COLO829 (cell line): ENCODE results near the gene GLYATL3.
"Not testable (repeated sequence)": the region's sequence is repeated elsewhere in the genome, so short reads cannot be mapped to it uniquely, and the experiment has no call there.

Experiments
- DNase-seq: peaks from one replicate; pipeline ENCODE4 v3.0.0; 2012; ENCODE audit warnings: low spot score

The GLYATL3 gene

DNA sequence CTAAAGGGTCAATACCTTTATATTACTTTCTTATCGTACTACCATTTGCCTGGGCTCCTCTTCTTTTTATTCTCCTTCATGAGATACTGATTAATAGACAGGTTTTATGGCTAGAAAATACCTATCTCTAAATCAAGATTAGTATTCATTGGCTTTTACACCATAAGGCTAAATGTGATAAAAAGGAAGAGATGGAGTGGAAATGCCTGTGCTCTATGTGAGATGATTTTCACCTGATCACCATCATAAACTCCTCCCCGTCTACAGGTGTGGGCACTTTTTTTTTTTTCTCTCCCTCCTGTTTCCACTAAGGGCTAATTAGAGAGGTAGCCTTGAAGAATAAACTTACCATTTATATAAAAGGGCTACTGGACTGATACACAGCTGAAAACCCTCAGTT lies at the start of gene GLYATL3:
GLYATL3 (plus strand) TSS at position 301 of the 400 bp plus-strand sequence. CDS start 12,068 bp downstream, outside the sequence.
- DNase-seq: no peak

DNA sequence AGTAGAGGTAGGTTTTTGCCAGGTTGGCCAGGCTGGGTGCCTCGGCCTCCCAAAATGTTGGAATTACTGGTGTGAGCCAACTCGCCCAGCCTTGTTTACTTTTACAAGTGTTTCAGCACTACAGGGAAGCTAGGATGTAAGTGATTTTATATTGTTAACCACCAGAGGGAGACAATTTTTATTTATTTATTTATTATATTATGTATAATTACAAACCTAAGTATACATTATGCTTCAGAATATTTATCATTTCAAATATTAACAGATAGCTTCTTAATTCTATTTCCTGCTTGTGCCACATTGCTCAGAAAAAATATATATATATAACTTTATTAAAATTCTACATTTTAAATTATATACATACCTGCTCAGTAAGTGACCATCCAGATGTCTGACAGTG lies 46.5 kb upstream of the GLYATL3 start:
- peak; percentile 17 for DNase-seq

DNA sequence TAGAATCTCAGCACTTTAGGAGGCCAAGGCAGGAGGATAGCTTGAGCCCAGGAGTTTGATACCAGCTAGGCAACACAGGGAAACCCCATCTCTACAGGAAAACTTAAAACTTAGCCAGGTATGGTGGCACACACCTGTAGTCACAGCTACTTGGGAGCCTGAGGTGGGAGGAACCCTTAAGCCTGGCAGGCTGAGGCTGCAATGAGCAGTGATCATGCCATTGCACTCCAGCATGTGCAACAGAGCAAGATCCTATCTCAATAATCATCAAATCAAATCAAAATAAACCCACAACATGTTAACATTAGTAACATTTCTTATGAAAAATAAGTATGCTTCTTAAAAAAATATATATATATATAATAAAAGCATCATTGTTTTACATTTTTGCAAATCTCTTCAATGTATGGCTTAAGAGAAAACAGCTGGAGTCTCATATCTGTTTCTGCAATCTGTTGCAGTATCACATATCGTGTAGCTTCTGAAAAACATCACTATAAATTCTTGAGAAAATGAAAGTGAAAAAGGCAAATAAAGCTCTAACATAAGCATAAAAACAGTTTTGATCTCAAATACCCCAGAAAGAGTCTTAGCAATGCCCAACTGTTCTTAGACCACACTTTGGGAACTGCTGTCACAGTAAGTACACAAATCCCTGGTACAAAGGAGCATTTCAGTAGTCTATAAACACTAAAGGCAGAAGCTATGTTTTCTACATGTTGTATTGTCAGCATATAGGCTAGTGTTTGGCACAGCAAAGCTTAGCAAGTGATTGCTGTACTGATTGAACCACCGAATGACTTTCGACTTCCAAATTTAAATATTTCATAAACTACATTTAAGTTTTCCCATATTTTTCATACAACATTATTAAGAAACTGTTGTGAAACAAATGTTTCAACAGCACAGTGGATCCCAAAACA lies 44.7 kb upstream of the GLYATL3 start:
- DNase-seq: no peak

DNA sequence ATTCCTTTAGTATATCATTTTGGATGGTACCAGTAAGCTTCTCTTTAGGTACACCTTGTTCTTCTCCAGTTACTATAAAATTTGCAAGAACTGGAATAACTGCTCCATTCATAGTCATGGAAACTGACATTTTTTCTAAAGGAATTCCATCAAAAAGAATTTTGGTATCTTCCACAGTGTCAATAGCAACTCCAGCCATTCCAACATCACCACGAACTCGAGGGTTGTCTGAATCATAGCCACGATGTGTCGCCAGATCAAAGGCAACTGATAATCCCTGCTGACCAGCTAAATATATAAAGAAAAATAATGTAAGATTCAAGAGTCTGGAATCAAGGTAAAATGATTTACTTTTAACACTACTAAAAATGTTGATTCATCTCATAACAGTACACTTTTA lies 42.0 kb upstream of the GLYATL3 start:
- DNase-seq: no peak

DNA sequence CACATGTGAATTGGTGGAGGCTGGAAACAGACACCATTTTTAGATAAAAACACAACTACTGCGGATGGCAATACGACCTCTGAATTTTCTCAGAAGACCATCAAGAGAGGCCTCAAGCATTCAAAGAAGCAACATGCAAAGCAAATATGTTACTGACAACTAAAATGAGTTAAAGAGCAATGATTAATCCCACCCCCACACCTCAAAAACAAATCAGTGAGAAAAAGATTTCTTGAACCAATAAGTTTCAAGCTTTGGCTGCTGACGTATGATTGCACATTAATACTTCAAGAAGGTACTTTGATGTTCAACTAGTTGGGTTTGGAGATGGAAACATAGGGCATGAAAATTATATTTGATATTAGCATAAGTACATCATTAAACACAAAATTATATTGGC lies 37.7 kb upstream of the GLYATL3 start:
- no peak for DNase-seq

DNA sequence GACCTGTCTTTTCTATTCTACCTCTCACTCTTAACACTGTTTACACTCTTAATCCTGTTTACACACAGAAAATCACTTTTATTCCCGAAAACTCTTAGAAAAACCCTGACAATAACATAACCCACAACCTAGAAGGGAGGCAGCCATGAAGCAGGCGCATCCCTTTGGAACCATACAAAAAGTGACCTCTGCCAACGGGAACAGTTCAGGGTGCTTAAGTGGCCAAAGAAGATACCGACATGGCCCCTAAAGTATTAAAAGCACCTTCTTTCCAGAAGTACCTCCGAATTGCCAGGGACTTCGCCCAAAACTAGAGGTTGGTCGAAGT lies 37.2 kb upstream of the GLYATL3 start:
- DNase-seq: no peak

DNA sequence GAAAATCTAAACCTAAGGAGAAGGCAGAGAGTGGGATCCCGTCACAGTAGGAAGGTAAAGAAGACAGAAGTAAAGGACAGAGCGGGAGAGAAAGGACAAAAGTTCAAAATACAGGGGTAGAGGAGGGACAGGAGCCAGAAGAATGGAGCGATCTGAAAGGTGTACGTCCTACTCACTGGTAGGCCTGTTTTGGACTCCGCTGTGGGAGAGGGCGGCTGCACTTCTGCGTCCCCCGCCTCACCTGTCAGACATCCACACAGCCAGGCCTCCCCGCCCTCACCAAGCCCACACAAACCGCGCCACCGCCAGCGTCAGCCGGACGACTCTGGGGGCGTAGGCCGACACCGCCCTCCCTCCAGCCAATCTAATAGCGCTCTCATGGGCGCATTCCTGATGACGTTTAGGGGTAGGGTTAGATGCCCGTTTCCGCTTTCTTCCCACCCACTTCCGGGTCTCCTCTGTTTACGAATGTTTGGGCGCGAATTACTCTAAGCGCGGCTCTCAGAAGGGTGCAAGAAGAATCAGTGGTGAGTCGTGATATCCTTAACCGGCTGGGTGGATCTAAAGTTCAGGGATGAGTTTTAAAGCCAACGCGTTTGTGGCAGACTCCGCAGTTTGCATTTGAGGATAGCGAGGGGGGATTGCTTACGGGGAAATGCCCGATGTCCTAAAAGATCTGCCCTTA lies 36.7 kb upstream of the GLYATL3 start, which contains the start of the genes CENPQ and MMUT:
CENPQ (plus strand) TSS at position 444 of the 685 bp plus-strand sequence. CDS start 6,807 bp downstream, outside the sequence.
MMUT (minus strand) TSS at position 327 of the 685 bp plus-strand sequence. CDS start 3,787 bp downstream, outside the sequence.
- DNase-seq: peak; percentile 94

DNA sequence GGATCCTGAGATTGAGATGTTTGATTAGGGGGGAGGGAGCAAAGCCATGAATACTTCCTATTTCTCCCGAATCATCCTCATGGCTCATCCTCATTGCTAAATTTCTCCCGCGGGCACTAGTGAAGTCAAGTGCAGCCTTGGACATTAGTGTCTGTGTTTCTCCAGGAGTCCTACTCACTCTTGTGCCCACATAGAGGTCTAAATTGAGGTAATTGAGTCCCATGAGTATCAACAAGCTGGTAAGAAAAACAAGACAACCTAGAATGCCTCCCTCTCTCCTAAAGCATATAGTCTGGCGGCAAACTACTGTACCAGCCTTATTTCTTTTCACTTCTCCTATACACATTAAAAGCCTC lies 36.1 kb upstream of the GLYATL3 start:
- DNase-seq: no peak

DNA sequence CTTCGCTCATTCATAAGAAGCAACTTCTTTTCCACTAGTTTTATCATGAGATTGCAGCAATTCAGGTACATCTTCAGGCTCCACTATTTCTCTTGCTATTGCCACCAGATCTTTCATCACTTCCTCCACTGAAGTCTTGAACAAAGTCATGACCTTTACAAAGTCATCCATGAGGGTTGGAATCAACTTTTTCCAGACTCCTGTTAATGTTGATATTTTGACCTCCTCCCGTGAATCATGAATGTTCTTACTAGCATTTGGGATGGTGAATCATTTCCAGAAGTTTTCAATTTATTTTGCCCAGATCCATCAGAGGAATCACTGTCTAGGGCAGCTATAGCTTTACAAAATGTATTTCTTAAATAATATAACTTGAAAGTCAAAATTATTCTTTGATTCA lies 35.0 kb upstream of the GLYATL3 start:
- no peak for DNase-seq

DNA sequence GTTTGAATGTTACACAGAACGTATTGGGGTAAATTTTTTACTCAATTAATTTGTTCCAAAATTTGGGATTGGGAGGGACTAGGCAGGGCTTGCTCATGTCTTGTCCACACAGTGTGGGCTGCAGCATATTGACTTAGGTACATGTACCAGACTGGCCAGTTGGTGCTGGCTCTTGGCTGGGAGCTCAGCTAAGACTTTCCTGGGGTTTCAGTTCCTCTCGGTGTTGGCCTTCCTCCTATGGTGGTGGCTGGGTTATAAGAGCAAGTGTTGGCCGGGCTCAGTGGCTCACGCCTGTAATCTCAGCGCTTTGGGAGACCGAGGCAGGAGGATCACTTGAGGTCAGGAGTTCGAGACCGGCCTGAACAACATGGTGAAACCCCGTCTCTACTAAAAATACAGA lies 31.7 kb upstream of the GLYATL3 start:
- DNase-seq: no peak

DNA sequence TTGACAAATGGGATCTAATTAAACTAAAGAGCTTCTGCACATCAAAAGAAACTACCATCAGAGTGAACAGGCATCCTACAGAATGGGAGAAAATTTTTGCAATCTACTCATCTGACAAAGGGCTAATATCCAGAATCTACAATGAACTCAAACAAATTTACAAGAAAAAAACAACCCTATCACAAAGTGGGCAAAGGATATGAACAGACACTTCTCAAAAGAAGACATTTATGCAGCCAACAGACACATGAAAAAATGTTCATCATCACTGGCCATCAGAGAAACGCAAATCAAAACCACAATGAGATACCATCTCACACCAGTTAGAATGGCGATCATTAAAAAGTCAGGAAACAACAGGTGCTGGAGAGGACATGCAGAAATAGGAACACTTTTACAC lies 23.2 kb upstream of the GLYATL3 start:
- not testable (repeated sequence) for DNase-seq

DNA sequence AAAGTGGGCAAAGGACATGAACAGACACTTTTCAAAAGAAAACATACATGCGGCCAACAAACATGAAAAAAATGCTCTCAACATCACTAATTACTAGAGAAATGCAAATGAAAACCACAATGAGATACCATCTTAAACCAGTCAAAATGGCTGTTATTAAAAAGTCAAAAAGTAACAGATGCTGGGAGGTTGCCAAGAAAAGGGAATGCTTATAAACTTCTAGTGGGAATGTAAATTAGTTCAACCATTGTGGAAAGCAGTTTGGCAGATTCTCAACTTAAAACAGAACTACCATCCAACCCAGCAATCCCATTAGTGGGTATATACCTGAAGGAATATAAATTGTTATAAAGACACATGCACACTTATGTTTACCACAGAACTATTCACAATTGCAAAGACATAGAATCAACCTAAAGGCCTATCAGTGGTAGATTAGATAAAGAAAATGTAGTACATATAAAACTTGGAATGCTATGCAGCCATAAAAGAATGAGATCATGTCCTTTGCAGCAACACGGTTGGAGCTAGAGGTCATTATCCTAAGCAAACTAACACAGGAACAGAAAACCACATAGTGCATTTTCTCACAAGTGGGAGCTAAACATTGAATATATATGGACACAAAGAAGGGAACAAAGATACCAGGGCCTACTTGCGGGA lies 20.3 kb upstream of the GLYATL3 start:
- no peak for DNase-seq

DNA sequence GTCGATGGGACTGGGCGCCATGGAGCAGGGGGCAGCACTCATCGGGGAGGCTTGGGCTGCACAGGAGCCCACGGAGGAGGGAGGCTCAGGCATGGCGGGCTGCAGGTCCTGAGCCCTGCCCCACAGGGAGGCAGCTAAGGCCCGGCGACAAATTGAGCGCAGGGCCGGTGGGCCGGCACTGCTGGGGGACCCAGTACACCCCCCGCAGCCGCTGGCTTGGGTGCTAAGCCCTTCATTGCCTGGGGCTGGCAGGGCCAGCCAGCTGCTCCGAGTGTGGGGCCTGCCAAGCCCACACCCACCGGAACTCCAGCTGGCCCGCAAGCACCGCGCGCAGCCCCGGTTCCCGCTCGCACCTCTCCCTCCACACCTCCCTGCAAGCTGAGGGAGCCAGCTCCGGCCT lies 17.9 kb upstream of the GLYATL3 start:
- DNase-seq: not testable (repeated sequence)

DNA sequence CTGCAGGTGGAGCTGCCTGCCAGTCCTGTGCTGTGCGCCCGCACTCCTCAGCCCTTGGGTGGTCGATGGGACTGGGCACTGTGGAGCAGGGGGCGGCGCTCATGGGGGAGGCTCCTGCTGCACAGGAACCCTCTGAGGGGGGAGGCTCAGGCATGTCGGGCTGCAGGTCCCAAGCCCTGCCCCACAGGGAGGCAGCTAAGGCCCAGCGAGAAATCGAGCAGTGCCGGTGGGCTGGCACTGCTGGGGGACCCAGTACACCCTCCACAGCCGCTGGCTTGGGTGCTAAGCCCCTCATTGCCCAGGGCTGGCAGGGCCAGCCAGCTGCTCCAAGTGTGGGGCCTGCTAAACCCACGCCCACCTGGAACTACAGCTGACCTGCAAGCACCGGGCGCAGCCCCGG lies 16.3 kb upstream of the GLYATL3 start:
- not testable (repeated sequence) for DNase-seq

DNA sequence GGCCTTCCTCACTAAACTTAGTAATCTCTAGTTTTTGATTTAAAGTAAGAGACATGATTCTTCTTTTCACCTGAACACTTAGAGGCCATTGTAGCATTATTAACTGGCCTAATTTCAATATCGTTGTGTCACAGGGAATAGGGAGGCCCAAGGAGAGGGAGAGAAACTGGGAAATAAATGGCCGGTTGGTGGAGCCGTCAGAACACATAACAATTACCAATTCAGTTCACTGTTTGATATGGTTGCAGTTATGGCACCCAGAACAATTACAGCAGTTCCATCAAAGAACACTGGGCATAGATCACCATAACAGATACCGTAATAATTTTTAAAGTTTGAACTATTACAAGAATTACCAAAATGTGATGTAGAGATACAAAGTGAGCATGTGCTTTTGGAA lies 9.1 kb upstream of the GLYATL3 start:
- no peak for DNase-seq

DNA sequence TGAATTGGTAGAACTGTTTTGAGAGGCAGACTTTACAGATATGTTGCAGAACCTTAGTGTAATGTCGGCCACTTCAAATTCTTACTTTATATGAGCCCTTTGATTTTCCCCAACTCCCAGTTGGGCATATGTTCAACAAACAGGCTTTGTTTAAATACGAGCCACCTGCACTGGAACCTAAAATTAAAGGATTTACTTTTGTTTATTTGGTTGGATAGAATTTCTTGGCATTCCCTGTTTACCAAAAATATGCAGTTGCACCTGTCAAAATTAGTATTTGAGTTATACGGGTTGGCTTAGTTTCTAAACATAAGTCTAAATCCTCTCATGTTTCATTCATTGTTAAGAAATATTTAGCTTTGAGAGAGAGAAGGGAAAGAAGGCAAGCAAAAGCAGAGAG lies 2.4 kb upstream of the GLYATL3 start:
- DNase-seq: no peak

DNA sequence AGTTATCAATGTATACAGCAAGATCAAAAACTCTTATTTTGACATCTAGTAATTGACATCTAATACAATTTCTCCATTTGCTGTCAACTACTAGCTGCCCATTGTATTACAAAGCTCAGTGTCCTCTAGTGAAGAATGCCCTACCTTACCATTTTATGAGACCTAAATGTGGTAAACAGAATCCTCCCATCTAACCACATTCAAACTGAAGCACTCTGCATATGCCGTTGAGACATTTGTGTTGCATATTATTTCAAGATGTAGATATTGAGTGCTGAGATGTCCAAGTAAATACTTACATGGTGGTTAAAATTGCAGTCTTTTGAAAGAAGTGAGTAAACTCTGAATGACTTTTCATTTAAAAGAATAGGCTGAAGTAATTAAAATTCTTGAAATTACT lies 597 bp upstream of the GLYATL3 start:
- DNase-seq: no peak

DNA sequence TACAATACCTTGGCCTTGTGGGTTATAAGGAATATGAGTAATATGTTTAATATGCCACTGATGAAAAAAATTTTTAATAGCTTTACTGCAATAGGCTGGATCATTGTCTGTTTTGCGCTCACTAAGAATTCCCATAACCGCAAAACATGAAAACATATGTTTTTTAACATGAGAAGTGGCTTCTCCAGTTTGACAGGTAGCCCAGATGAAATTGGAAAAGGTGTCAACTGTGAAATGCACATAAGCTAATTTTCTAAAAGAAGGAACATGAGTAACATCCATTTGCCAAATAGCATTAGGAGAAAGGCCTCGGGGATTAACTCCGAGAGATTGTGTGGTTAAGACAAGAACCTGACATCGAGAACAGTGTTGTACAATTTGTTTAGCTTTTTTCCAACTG lies 4.9 kb downstream of the GLYATL3 start:
- DNase-seq: no peak

DNA sequence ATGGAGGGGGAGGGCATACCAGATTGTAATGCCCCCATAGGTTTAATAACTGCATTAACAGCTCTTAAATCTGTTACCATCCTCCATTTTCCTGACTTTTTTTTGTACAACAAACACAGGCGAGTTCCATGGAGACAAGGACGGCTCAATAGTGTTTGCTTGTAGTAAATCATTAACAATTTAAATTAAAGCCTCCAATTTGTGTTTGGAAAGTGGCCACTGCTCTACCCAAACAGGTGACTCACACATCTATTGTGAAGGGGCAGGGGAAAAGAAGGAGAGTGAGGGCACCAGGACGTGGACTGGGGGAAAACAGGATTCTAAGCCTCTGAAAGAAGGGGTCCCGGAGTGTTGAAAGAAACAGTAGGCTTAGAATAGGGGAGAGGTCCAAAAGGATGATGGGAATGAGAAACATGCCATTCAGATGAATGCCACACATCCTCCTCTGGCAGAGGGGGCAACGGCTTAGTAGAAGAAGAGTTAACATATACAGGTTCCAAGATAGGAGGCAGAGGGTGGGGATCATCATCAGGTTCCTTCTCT lies 6.9 kb downstream of the GLYATL3 start:
- no peak for DNase-seq

DNA sequence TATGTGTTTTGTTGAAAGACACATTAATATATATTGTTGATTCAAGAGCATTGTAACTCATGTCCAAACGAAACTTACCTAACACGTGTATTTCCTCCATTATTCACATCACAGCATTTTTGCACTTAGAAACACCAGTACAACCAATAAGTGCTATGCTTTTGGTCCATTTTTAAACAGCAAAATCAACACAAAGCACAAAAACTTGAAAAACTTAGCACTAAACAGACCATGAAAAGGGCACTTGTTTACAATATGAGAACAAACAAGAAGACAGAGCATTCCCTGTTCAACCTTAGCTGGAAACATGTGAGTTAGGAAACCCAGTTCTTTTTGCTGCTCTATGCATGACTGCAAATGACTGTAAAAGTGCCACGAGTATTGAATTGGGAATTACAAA lies 9.6 kb downstream of the GLYATL3 start:
- DNase-seq: no peak

DNA sequence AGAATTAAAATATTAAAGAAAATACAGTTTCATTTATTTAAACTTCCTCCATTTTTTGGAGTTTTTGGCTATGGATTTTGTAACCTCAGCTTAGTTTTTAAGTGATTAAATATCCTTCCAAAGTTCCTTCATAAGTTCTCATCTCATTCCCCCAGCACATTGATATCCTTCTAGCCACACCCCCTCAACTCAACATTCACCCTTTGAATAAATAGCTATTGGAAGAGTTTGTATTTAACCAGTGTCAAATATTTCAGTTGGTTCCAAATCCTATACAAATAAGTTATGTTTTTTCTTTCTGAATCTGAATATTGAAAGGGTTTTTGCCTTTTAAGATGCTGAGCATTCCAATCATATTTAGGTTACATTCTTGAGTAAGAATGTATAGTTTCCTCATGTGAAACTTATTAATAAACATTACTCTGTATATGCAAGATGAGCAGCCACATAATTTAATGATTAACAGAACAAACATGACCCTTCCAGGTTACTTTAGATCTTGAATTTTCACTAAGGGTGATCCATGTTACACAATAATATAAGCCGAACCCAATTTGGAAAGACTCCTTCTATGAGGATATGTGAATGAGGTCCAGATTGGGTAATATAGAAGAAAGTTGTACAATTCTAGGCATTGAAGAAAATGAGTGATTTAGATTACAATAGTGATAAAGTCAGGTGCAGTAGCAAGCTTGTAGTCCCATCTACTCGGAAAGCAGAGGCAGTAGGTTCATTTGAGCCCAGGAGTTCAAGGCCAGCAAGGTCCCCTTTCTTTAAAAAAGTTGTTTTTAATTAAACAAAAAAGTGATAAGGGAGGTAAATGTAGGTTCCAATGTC lies 13.6 kb downstream of the GLYATL3 start:
- DNase-seq: no peak
